OCI-LY3 (cell line): Measurements from ENCODE around the gene KLHL3.

ENCODE experiments used
- EZH2phosphoT487 ChIP-seq: fragments of 200-600 bp; shearing (Covaris generic); IDR thresholded peaks from 2 replicates; pipeline ENCODE4 v1.6.1; 2018; ENCODE audit warnings: antibody characterized with exemption, mixed run types, low read depth
- TF ChIP-seq, protein P1 (sequence below): fragments of 200-600, 300-600 bp; sonication (generic); IDR thresholded peaks from 2 replicates; pipeline ENCODE4 v1.5.1; 2014; ENCODE audit warnings: antibody characterized with exemption, low read length, low read depth

- TF ChIP-seq, protein P1, sequence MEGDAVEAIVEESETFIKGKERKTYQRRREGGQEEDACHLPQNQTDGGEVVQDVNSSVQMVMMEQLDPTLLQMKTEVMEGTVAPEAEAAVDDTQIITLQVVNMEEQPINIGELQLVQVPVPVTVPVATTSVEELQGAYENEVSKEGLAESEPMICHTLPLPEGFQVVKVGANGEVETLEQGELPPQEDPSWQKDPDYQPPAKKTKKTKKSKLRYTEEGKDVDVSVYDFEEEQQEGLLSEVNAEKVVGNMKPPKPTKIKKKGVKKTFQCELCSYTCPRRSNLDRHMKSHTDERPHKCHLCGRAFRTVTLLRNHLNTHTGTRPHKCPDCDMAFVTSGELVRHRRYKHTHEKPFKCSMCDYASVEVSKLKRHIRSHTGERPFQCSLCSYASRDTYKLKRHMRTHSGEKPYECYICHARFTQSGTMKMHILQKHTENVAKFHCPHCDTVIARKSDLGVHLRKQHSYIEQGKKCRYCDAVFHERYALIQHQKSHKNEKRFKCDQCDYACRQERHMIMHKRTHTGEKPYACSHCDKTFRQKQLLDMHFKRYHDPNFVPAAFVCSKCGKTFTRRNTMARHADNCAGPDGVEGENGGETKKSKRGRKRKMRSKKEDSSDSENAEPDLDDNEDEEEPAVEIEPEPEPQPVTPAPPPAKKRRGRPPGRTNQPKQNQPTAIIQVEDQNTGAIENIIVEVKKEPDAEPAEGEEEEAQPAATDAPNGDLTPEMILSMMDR: no peak
- TF ChIP-seq EZH2phosphoT487: no peak
Measured at GRCh38 chr5:137710086-137710485, 25.8 kb downstream of the KLHL3 start.
